Measurements from ENCODE around the gene HOXA3. TPM values are rescaled to one million over a fixed set of nuclear protein-coding genes. Genes with fewer than 3 reads are reported as not detected.

The HOXA3 gene
- total and polyA plus RNA-seq, 7 donors: 0.65 to 5.6 (median 3.3) TPM

DNA sequence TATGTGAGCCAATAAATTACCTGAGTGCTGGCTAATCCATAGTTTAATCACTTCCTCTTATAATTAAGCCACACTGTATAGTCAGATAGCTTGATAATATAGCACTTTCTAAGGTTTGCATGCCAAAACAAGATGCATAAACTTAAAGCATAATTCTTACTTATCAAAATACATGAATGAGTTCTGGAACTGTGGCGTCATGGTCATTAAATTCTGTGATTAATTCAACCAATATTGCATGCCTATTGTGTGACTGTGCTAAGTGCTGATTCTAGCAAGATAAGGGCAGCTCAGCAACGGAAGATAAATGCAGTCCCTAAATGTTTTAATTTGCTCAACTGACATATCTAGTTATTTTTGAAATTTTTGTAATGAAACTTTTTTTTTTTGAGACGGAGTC lies 86.2 kb downstream of the HOXA3 start:
- Histone ChIP-seq H3K9me3 (no peaks in the 10 kb centered on the region), H3K27me3 (ENCODE audit: insufficient read depth in 3 of 3, low read length in 2 of 3) (no peaks in the 10 kb centered on the region), H3K4me1 (no peaks in the 10 kb centered on the region), H3K27ac (no peak overlapping the region), H3K4me3 (no peak overlapping the region), H3K36me3 (ENCODE audit: insufficient read depth in 1 of 2, low read depth in 1 of 2) (no peaks in the 10 kb centered on the region)
- intact Hi-C loops (cut with DNase I): loop anchor here in 1 of 2 donors (5.0 kb wide), 1 partner anchor 34 kb away; no protein-coding TSS in a partner anchor
- 78 to 81% (median 80%) methylated on average over 3 of the region's 3 CpGs for WGBS, 3 donors
- no peak for DNase-seq
- no peak for ATAC-seq
- TF ChIP-seq, protein P1, sequence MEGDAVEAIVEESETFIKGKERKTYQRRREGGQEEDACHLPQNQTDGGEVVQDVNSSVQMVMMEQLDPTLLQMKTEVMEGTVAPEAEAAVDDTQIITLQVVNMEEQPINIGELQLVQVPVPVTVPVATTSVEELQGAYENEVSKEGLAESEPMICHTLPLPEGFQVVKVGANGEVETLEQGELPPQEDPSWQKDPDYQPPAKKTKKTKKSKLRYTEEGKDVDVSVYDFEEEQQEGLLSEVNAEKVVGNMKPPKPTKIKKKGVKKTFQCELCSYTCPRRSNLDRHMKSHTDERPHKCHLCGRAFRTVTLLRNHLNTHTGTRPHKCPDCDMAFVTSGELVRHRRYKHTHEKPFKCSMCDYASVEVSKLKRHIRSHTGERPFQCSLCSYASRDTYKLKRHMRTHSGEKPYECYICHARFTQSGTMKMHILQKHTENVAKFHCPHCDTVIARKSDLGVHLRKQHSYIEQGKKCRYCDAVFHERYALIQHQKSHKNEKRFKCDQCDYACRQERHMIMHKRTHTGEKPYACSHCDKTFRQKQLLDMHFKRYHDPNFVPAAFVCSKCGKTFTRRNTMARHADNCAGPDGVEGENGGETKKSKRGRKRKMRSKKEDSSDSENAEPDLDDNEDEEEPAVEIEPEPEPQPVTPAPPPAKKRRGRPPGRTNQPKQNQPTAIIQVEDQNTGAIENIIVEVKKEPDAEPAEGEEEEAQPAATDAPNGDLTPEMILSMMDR (IDR thresholded peaks at IDR 0.05): no peak

DNA sequence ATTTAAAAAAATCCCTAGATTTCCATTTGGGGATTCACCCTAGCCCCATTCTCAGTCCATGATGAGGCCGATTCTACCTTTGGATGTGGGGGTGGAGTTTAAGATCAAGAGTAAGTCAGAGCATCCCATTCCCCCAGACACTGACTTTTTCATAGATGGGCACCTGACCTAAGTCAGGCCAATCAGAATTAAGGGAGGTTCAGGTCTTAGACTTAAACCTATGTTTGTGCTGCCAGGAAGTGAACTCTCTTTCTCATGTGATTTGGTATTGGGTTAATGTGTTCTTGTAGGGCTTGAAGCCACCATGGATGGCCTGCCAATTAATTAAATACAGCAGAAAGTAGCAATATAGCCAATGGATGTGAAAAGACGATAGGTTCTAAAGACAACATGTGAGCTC lies 86.7 kb downstream of the HOXA3 start:
- no peak overlapping the region for H3K27ac ChIP-seq
- 91 to 97% (median 97%) methylated on average over 2 of the region's 2 CpGs for WGBS, 3 donors
- H3K9me3 ChIP-seq: no peaks in the 10 kb centered on the region
- intact Hi-C loops (cut with DNase I): loop anchor here in 1 of 2 donors (5.0 kb wide), 1 partner anchor 33 kb away; no protein-coding TSS in a partner anchor
- ATAC-seq (no peak), DNase-seq (no peak)
- H3K36me3 ChIP-seq (ENCODE audit: insufficient read depth in 1 of 2, low read depth in 1 of 2): no peaks in the 10 kb centered on the region
- TF ChIP-seq, protein P1 (IDR thresholded peaks at IDR 0.05): no peak
- no peaks in the 10 kb centered on the region for H3K4me1 ChIP-seq
- H3K27me3 ChIP-seq (ENCODE audit: insufficient read depth in 3 of 3, low read length in 2 of 3): no peaks in the 10 kb centered on the region
- H3K4me3 ChIP-seq: no peak overlapping the region

GRCh38 chr7:27064661-27065060 lies 87.7 kb downstream of the HOXA3 start:
- intact Hi-C loops (cut with DNase I): loop anchor here in 1 of 2 donors (5.0 kb wide), 1 partner anchor 32 kb away; no protein-coding TSS in a partner anchor
- no peak overlapping the region for H3K27ac ChIP-seq
- WGBS, 3 donors: 76 to 94% (median 84%) methylated on average over 2 of the region's 2 CpGs

GRCh38 chr7:27064159-27064558 lies 88.2 kb downstream of the HOXA3 start:
- Histone ChIP-seq H3K27ac (no peak overlapping the region), H3K4me1 (no peaks in the 10 kb centered on the region), H3K9me3 (no peaks in the 10 kb centered on the region), H3K27me3 (ENCODE audit: insufficient read depth in 3 of 3, low read length in 2 of 3) (no peaks in the 10 kb centered on the region), H3K4me3 (no peak overlapping the region), H3K36me3 (ENCODE audit: insufficient read depth in 1 of 2, low read depth in 1 of 2) (no peaks in the 10 kb centered on the region)
- WGBS, 3 donors: 17 to 31% (median 28%) methylated on average over 2 of the region's 2 CpGs
- TF ChIP-seq, protein P1 (IDR thresholded peaks at IDR 0.05): no peak
- intact Hi-C loops (cut with DNase I): no loop called here
- no peak for DNase-seq
- no peak for ATAC-seq

More at GRCh38 chr7:27064661-27065060, 87.7 kb downstream of the HOXA3 start:
- Histone ChIP-seq H3K36me3 (ENCODE audit: insufficient read depth in 1 of 2, low read depth in 1 of 2) (no peaks in the 10 kb centered on the region), H3K4me3 (no peak overlapping the region), H3K9me3 (no peaks in the 10 kb centered on the region), H3K4me1 (no peaks in the 10 kb centered on the region), H3K27me3 (ENCODE audit: insufficient read depth in 3 of 3, low read length in 2 of 3) (no peaks in the 10 kb centered on the region)
- no peak for ATAC-seq
- no peak for DNase-seq
- TF ChIP-seq, protein P1 (IDR thresholded peaks at IDR 0.05): no peak

DNA sequence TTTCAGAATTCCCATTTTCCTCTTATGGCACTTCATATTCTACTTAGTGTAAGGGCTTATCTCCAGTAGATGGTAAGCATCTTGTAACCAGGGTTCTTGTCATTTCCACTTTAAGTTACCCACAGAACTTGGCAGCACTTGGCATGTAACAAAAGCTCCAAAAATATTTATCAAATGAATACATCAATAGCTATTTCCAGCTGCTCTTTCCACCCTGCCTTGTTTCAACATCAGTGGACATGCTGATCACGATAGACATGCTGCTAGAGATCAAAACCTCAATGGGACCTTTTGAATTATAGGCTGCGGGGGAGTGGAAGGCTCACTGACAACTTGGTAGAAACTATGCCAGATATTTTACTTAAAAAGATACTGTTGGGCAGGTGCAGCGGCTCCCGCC lies 89.4 kb downstream of the HOXA3 start:
- no peaks in the 10 kb centered on the region for H3K36me3 ChIP-seq (ENCODE audit: insufficient read depth in 1 of 2, low read depth in 1 of 2)
- H3K4me3 ChIP-seq: no peak overlapping the region
- H3K27ac ChIP-seq: no peak overlapping the region
- no peaks in the 10 kb centered on the region for H3K27me3 ChIP-seq (ENCODE audit: insufficient read depth in 3 of 3, low read length in 2 of 3)
- H3K9me3 ChIP-seq: no peaks in the 10 kb centered on the region
- intact Hi-C loops (cut with DNase I): no loop called here
- TF ChIP-seq, protein P1 (IDR thresholded peaks at IDR 0.05): no peak
- DNase-seq (no peak), ATAC-seq (no peak)
- H3K4me1 ChIP-seq: no peaks in the 10 kb centered on the region
- WGBS, 3 donors: 79 to 92% (median 83%) methylated on average over 4 of the region's 4 CpGs

All from psoas muscle (tissue), 8 donors.